ENCODE measurements around the gene TRMT11.

DNA sequence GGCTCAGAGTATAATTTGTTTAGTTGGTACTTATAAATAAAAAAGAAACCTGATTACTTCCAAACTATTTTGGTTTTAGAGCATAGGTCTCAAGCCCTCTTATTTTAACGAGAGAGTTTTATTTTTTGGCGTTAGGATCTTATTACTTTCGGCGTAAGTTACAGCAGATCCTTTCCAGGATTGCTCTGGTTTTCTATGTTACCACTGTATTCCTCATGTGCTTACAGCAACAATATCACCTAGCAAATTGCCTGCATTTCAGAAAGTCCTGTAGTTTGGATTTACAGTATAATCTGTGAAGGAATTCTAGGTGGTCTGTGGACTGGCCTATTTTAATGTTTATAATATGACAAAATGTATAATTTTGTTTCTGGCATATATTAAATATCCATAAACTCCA, 54.1 kb downstream of the TRMT11 start:
- TF ChIP-seq NBN (IDR thresholded peaks at IDR 0.05; ENCODE audit: low read depth) (no peak), ETS1 (conservative IDR thresholded peaks at IDR 0.05; ENCODE audit: control insufficient read depth, low read depth, low read length) (no peak), ZNF124 (CRISPR knock-in tag; IDR thresholded peaks at IDR 0.05) (no peak), GTF2E2 (tag; IDR thresholded peaks at IDR 0.05) (no peak), FIP1L1 (IDR thresholded peaks at IDR 0.05; ENCODE audit: low read depth, low read length, poor library complexity, severe bottlenecking) (no peak), ZBTB49 (CRISPR knock-in tag; IDR thresholded peaks at IDR 0.05; ENCODE audit: borderline replicate concordance) (no peak), ZNF175 (CRISPR knock-in tag; IDR thresholded peaks at IDR 0.05; ENCODE audit: low read depth) (no peak), MYC (IDR thresholded peaks at IDR 0.05; ENCODE audit: low read depth, low read length) (no peak), MYC (CRISPR knock-in tag; IDR thresholded peaks at IDR 0.05; ENCODE audit: borderline replicate concordance, low read depth) (no peak), FUS (optimal IDR thresholded peaks at IDR 0.05; ENCODE audit: low read depth, low read length) (no peak)
- TF ChIP-seq, protein P1, sequence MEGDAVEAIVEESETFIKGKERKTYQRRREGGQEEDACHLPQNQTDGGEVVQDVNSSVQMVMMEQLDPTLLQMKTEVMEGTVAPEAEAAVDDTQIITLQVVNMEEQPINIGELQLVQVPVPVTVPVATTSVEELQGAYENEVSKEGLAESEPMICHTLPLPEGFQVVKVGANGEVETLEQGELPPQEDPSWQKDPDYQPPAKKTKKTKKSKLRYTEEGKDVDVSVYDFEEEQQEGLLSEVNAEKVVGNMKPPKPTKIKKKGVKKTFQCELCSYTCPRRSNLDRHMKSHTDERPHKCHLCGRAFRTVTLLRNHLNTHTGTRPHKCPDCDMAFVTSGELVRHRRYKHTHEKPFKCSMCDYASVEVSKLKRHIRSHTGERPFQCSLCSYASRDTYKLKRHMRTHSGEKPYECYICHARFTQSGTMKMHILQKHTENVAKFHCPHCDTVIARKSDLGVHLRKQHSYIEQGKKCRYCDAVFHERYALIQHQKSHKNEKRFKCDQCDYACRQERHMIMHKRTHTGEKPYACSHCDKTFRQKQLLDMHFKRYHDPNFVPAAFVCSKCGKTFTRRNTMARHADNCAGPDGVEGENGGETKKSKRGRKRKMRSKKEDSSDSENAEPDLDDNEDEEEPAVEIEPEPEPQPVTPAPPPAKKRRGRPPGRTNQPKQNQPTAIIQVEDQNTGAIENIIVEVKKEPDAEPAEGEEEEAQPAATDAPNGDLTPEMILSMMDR (IDR thresholded peaks at IDR 0.05 in 2 of 3, conservative IDR thresholded peaks at IDR 0.05 in 1 of 3; ENCODE audit: insufficient read depth in 2 of 3, low read depth in 1 of 3, low read length in 3 of 3), result no peak
- TF ChIP-seq, protein P2, sequence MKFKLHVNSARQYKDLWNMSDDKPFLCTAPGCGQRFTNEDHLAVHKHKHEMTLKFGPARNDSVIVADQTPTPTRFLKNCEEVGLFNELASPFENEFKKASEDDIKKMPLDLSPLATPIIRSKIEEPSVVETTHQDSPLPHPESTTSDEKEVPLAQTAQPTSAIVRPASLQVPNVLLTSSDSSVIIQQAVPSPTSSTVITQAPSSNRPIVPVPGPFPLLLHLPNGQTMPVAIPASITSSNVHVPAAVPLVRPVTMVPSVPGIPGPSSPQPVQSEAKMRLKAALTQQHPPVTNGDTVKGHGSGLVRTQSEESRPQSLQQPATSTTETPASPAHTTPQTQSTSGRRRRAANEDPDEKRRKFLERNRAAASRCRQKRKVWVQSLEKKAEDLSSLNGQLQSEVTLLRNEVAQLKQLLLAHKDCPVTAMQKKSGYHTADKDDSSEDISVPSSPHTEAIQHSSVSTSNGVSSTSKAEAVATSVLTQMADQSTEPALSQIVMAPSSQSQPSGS (CRISPR knock-in tag; IDR thresholded peaks at IDR 0.05), result no peak

Data from K562 (cell line).